Endothelial cell of umbilical vein (primary cell): ENCODE data around the gene MAN1A1. TPM values are rescaled to one million over a fixed set of nuclear protein-coding genes. Genes with fewer than 3 reads are reported as not detected.

Experiments used
- BruUV-seq: library from RNA; stranded (reverse); fragments of 400-500 nt; replicated peaks from 2 replicates; lab custom pipeline; 2021; lab: Mats Ljungman, UMichigan
- CTCF ChIA-PET: fragments of 300-600, 350-600 bp; sonication (Branson Sonifier 250); formaldehyde crosslinking; loops from one replicate; lab custom pipeline; 2021; ENCODE audit warnings: antibody characterized with exemption, inconsistent platforms; lab: Charles Lee
- POLR2A ChIA-PET: fragments of 300-600, 350-600 bp; sonication (Branson Sonifier 250); formaldehyde crosslinking; loops from one replicate; lab custom pipeline; 2021; ENCODE audit warnings: antibody characterized with exemption, inconsistent platforms; lab: Charles Lee
- DNase-seq: peaks from one replicate; pipeline ENCODE4 v3.0.0-alpha.2; 2011; ENCODE audit warnings: low read depth, low spot score
- FAIRE-seq: peaks from 2 replicates; lab custom pipeline; 2011; peaks lifted over from hg19 to GRCh38; lab: Jason Lieb, UNC
- H2AFZ ChIP-seq: 2 replicates; pipeline ENCODE4 v1.6.0; 2012; ENCODE audit warnings: low read depth, low read length, control low read depth, inconsistent platforms
- H3K27ac ChIP-seq: 2 replicates; pipeline ENCODE4 v1.5.1; 2011; ENCODE audit warnings: low read depth, mild to moderate bottlenecking, control low read depth, low read length, moderate library complexity; ENCODE audit not compliant: insufficient read depth
- H3K27me3 ChIP-seq, 2 experiments: 2 replicates each; pipeline versions ENCODE4 v1.6.0 to v1.6.1; 2011; ENCODE audit warnings: low read length in 2 of 2, mixed read lengths in 1 of 2; ENCODE audit not compliant: control insufficient read depth in 2 of 2, insufficient read depth in 2 of 2
- H3K36me3 ChIP-seq, 2 experiments: 2 replicates in 1 of 2; 3 replicates in 1 of 2; pipeline ENCODE4 v1.5.1; 2011; ENCODE audit warnings: low read length in 2 of 2, mild to moderate bottlenecking in 1 of 2, moderate library complexity in 1 of 2; ENCODE audit not compliant: control insufficient read depth in 2 of 2, insufficient read depth in 2 of 2; ENCODE audit errors: extremely low read depth in 1 of 2
- H3K4me1 ChIP-seq: 3 replicates; pipeline ENCODE4 v1.5.1; 2011; ENCODE audit warnings: mild to moderate bottlenecking, low read length; ENCODE audit not compliant: control insufficient read depth, insufficient read depth; ENCODE audit errors: extremely low read depth
- H3K4me2 ChIP-seq: 2 replicates; pipeline ENCODE4 v1.6.1; 2011; ENCODE audit warnings: low read length, control low read depth, mixed read lengths; ENCODE audit not compliant: insufficient read depth
- H3K4me3 ChIP-seq, 3 experiments: fragments of 200-600 bp in 1 of 3; sonication (generic), shearing (Covaris generic) in 1 of 3; replicated peaks in 1 of 3; 2 replicates each; pipeline ENCODE4 v1.5.1; 2011 to 2016; ENCODE audit warnings: control low read depth in 3 of 3, low read length in 3 of 3, mild to moderate bottlenecking in 2 of 3, inconsistent platforms in 1 of 3, low read depth in 1 of 3, moderate library complexity in 1 of 3; ENCODE audit not compliant: insufficient read depth in 1 of 3
- H3K79me2 ChIP-seq: 2 replicates; pipeline ENCODE4 v1.6.0; 2012; ENCODE audit warnings: low read length, inconsistent platforms; ENCODE audit not compliant: control insufficient read depth, insufficient read depth
- H3K9ac ChIP-seq: replicated peaks from 2 replicates; pipeline ENCODE3; 2011; ENCODE audit warnings: low read length, control low read depth; ENCODE audit not compliant: insufficient read depth; ENCODE audit errors: extremely low read depth
- H3K9me1 ChIP-seq: replicated peaks from 3 replicates; pipeline ENCODE4 v1.6.0; 2011; ENCODE audit warnings: mild to moderate bottlenecking, low read length; ENCODE audit not compliant: control insufficient read depth, insufficient read depth; ENCODE audit errors: extremely low read depth
- H3K9me3 ChIP-seq: replicated peaks from 2 replicates; pipeline ENCODE4 v1.5.1; 2012; ENCODE audit warnings: low read length, inconsistent platforms; ENCODE audit not compliant: control insufficient read depth, insufficient read depth
- H4K20me1 ChIP-seq: replicated peaks from 2 replicates; pipeline ENCODE3; 2011; ENCODE audit warnings: mild to moderate bottlenecking, low read length; ENCODE audit not compliant: control insufficient read depth, insufficient read depth; ENCODE audit errors: extremely low read depth
- FOS ChIP-seq: IDR thresholded peaks from 2 replicates; pipeline ENCODE4 v1.6.1; 2011; ENCODE audit warnings: mild to moderate bottlenecking, low read length, moderate library complexity, borderline replicate concordance; ENCODE audit not compliant: insufficient read depth
- GATA2 ChIP-seq: IDR thresholded peaks from 2 replicates; pipeline ENCODE4 v1.7.0; 2011; ENCODE audit warnings: low read depth, mild to moderate bottlenecking, moderate library complexity, mixed read lengths, low read length; ENCODE audit not compliant: insufficient read length, insufficient read depth
- JUN ChIP-seq: IDR thresholded peaks from 2 replicates; pipeline ENCODE4 v1.6.1; 2011; ENCODE audit warnings: borderline replicate concordance, low read depth; ENCODE audit not compliant: insufficient read length, insufficient read depth
- POLR2A ChIP-seq: IDR thresholded peaks from 2 replicates; pipeline ENCODE4 v1.6.1; 2012; ENCODE audit warnings: low read depth, mild to moderate bottlenecking, control low read depth, low read length
- POLR2AphosphoS5 ChIP-seq: IDR thresholded peaks from 2 replicates; pipeline ENCODE4 v1.6.1; 2012; ENCODE audit warnings: low read depth, mild to moderate bottlenecking, control low read depth, low read length, moderate library complexity; ENCODE audit not compliant: insufficient read depth
- dilution Hi-C: fragments of 300-500 bp; cut with MboI; formaldehyde crosslinking; loops from one replicate; pipeline ENCODE4 v1.15.0; 2019; ENCODE audit warnings: low sequenced_read_pairs; ENCODE audit not compliant: extremely low pct_ligation_motif_present
- intact Hi-C: fragments of 100-400 bp; cut with micrococcal nuclease; formaldehyde crosslinking; loops from one replicate; pipeline ENCODE4 v1.10.0; 2022
- polyA plus RNA-seq, 4 experiments: library from polyadenylated mRNA; depleted of rRNA in 3 of 4; stranded (reverse) in 3 of 4; unstranded in 1 of 4; fragments of >200 nt; gene quantifications; 2 replicates each; pipeline versions ENCODE4 v1.2.1 to v1.2.3, GENCODE V29; 2011 to 2012; ENCODE audit warnings: missing spikeins in 1 of 4
- total RNA-seq: library from RNA; stranded (reverse); gene quantifications from 2 replicates; pipeline ENCODE4 v1.2.3, GENCODE V29; 2021
- TF ChIP-seq, protein P1 (sequence below), 2 donors: IDR thresholded peaks; 1 replicate in 1 of 2; 2 replicates in 1 of 2; pipeline ENCODE4 v1.5.1; 2011; ENCODE audit warnings: low read length in 2 of 2, mild to moderate bottlenecking in 2 of 2, moderate library complexity in 2 of 2, control low read depth in 1 of 2, inconsistent platforms in 1 of 2, low read depth in 1 of 2; ENCODE audit not compliant: insufficient read depth in 1 of 2; ENCODE audit errors: extremely low read depth in 1 of 2

The MAN1A1 gene
- total and polyA plus RNA-seq, 2 donors (not counting 3 experiments of a cell fraction or from before 2014, with no cell fraction given), result 3.3 to 12.9 TPM

GRCh38 chr6:119147101-119148053, 202.2 kb downstream of the MAN1A1 start:
- peak overlapping the region; percentile 26 for H3K9ac ChIP-seq
- no peak overlapping the region for H3K4me3 ChIP-seq
- peak overlapping the region; percentile 86 for H3K27ac ChIP-seq
- dilution Hi-C loops, result no loop called here
- peaks cover 29% of the 10 kb centered on the region for H3K4me1 ChIP-seq
- H3K9me1 ChIP-seq, result no peaks in the 10 kb centered on the region
- BruUV-seq, result TSS peak; percentile 95
- TF ChIP-seq JUN (peak; percentile 88), FOS (peak; percentile 92), POLR2AphosphoS5 (peak; percentile 73), GATA2 (peak; percentile 48), POLR2A (no peak)
- TF ChIP-seq, protein P1, sequence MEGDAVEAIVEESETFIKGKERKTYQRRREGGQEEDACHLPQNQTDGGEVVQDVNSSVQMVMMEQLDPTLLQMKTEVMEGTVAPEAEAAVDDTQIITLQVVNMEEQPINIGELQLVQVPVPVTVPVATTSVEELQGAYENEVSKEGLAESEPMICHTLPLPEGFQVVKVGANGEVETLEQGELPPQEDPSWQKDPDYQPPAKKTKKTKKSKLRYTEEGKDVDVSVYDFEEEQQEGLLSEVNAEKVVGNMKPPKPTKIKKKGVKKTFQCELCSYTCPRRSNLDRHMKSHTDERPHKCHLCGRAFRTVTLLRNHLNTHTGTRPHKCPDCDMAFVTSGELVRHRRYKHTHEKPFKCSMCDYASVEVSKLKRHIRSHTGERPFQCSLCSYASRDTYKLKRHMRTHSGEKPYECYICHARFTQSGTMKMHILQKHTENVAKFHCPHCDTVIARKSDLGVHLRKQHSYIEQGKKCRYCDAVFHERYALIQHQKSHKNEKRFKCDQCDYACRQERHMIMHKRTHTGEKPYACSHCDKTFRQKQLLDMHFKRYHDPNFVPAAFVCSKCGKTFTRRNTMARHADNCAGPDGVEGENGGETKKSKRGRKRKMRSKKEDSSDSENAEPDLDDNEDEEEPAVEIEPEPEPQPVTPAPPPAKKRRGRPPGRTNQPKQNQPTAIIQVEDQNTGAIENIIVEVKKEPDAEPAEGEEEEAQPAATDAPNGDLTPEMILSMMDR (IDR thresholded peaks at IDR 0.05; ENCODE audit: extremely low read depth in 1 of 2, insufficient read depth in 1 of 2, low read depth in 1 of 2, low read length in 2 of 2), result no peak
- H3K4me2 ChIP-seq, result peak overlapping the region; percentile 42
- CTCF ChIA-PET, result interaction anchor here (0.7 to 4.8 kb wide), 13 partner anchors 9 to 1908 kb away, joined by 3 to 46 read pairs (median 4); no protein-coding TSS in a partner anchor
- intact Hi-C loops, result loop anchor here (1.0 to 2.0 kb wide), 4 partner anchors 17 to 1909 kb away; partner anchors contain the start of gene MAN1A1
- H3K36me3 ChIP-seq, result no peaks in the 10 kb centered on the region
- POLR2A ChIA-PET, result no interaction called here
- FAIRE-seq (peak; percentile 88), DNase-seq (peak; percentile 77)
- H3K79me2 ChIP-seq, result no peaks in the 10 kb centered on the region
- H4K20me1 ChIP-seq, result no peaks in the 10 kb centered on the region
- H3K9me3 ChIP-seq, result no peaks in the 10 kb centered on the region
- no peak overlapping the region for H2AFZ ChIP-seq
- no peaks in the 10 kb centered on the region for H3K27me3 ChIP-seq
